HCT116 (cell line): Measurements from ENCODE around the gene SIPA1L3. TPM values are rescaled to one million over a fixed set of nuclear protein-coding genes. Genes with fewer than 3 reads are reported as not detected.

ENCODE experiments used
- ATAC-seq: fragments of 200-7000 bp; cut with Tn5 transposase; 2 replicates; pipeline ENCODE4 v1.9.1; 2020; ENCODE audit warnings: mild to moderate bottlenecking, moderate library complexity
- BruUV-seq: library from RNA; stranded (reverse); fragments of 400-500 nt; replicated peaks from 2 replicates; lab custom pipeline; 2021; lab: Mats Ljungman, UMichigan
- CTCF ChIA-PET: fragments of 300-600 bp; sonication (Branson Sonifier 250); formaldehyde crosslinking; loops from one replicate; lab custom pipeline; 2021; ENCODE audit warnings: antibody characterized with exemption; lab: Charles Lee
- POLR2A ChIA-PET: fragments of 300-600, 350-600 bp; sonication (Branson Sonifier 250); formaldehyde crosslinking; loops from one replicate; lab custom pipeline; 2021; ENCODE audit warnings: antibody characterized with exemption; lab: Charles Lee
- RAD21 ChIA-PET, 2 experiments: fragments of 300-600 bp; sonication (Branson Sonifier 250); formaldehyde crosslinking; loops; one replicate each; lab custom pipeline; 2023; ENCODE audit warnings: low total read pairs in 2 of 2; ENCODE audit not compliant: uncharacterized antibody in 2 of 2, unreplicated experiment in 2 of 2, low non-redundant PET in 1 of 2; lab: Charles Lee
- DNase-seq: peaks from one replicate; pipeline ENCODE4 v3.0.0-alpha.2; 2010; ENCODE audit warnings: low read depth, low spot score
- H2AFZ ChIP-seq: fragments of 200-600 bp; shearing (Covaris generic), sonication (generic); 2 replicates; pipeline ENCODE4 v1.6.1; 2017; ENCODE audit warnings: low read depth, mixed run types, mixed read lengths, antibody characterized with exemption, low read length; ENCODE audit not compliant: poor library complexity, severe bottlenecking
- H3K27ac ChIP-seq: 2 replicates; pipeline ENCODE4 v1.5.1; 2012; ENCODE audit warnings: low read depth, low read length
- H3K27me3 ChIP-seq: fragments of 200-600 bp; sonication (generic); 2 replicates; pipeline ENCODE4 v1.6.1; 2016; ENCODE audit warnings: mixed run types, low read length, mixed read lengths; ENCODE audit not compliant: insufficient read depth
- H3K36me3 ChIP-seq, 2 experiments: fragments of 200-500 bp in 1 of 2; fragments of 200-600 bp in 1 of 2; sonication (Bioruptor generic) in 1 of 2; sonication (generic) in 1 of 2; 2 replicates each; pipeline versions ENCODE4 v1.5.1 to v1.6.1; 2014 to 2016; ENCODE audit warnings: low read length in 2 of 2, inconsistent platforms in 1 of 2, mixed read lengths in 1 of 2, mixed run types in 1 of 2; ENCODE audit not compliant: insufficient read depth in 2 of 2, control insufficient read depth in 1 of 2
- H3K4me1 ChIP-seq, 2 experiments: fragments of 200-600 bp in 1 of 2; sonication (generic) in 1 of 2; 2 replicates each; pipeline versions ENCODE4 v1.5.1 to v1.6.1; 2012 to 2017; ENCODE audit warnings: low read length in 2 of 2, inconsistent platforms in 1 of 2, mild to moderate bottlenecking in 1 of 2, mixed read lengths in 1 of 2, mixed run types in 1 of 2, moderate library complexity in 1 of 2; ENCODE audit not compliant: insufficient read depth in 2 of 2, control insufficient read depth in 1 of 2
- H3K4me2 ChIP-seq: fragments of 200-600 bp; sonication (generic); 2 replicates; pipeline ENCODE4 v1.6.1; 2017; ENCODE audit warnings: mixed run types, low read length, mixed read lengths
- H3K4me3 ChIP-seq, 2 experiments: fragments of 200-600 bp in 1 of 2; sonication (generic) in 1 of 2; replicated peaks in 1 of 2; 2 replicates each; pipeline ENCODE4 v1.5.1; 2011 to 2016; ENCODE audit warnings: low read length in 2 of 2, control low read depth in 1 of 2, low read depth in 1 of 2, mild to moderate bottlenecking in 1 of 2, mixed read lengths in 1 of 2, mixed run types in 1 of 2
- H3K79me2 ChIP-seq: fragments of 200-600 bp; sonication (generic); 2 replicates; pipeline ENCODE4 v1.6.1; 2017; ENCODE audit warnings: mild to moderate bottlenecking, mixed run types, low read length, moderate library complexity, mixed read lengths; ENCODE audit not compliant: insufficient read depth
- H3K9ac ChIP-seq: fragments of 200-600 bp; sonication (generic); 2 replicates; pipeline ENCODE4 v1.6.1; 2016; ENCODE audit warnings: low read length, mixed read lengths
- H3K9me2 ChIP-seq: fragments of 200-600 bp; sonication (generic), shearing (Covaris generic); 2 replicates; pipeline ENCODE4 v1.6.1; 2017; ENCODE audit warnings: mixed run types, mild to moderate bottlenecking, moderate library complexity; ENCODE audit not compliant: insufficient read depth
- H3K9me3 ChIP-seq, 2 experiments: fragments of 200-500 bp in 1 of 2; fragments of 200-600 bp in 1 of 2; sonication (Bioruptor generic) in 1 of 2; sonication (generic) in 1 of 2; 2 replicates each; pipeline ENCODE4 v1.6.1; 2014 to 2017; ENCODE audit warnings: low read length in 2 of 2, mixed read lengths in 2 of 2, inconsistent platforms in 1 of 2, low read depth in 1 of 2, mild to moderate bottlenecking in 1 of 2, mixed run types in 1 of 2, moderate library complexity in 1 of 2; ENCODE audit not compliant: control insufficient read depth in 1 of 2, insufficient read depth in 1 of 2
- H4K20me1 ChIP-seq: fragments of 200-600 bp; sonication (generic), shearing (Covaris generic); 2 replicates; pipeline ENCODE4 v1.6.1; 2017; ENCODE audit warnings: mixed run types, mild to moderate bottlenecking, moderate library complexity; ENCODE audit not compliant: insufficient read depth
- EGR1 ChIP-seq: IDR thresholded peaks from 2 replicates; pipeline ENCODE4 v1.6.1; 2012; ENCODE audit warnings: low read depth
- EZH2 ChIP-seq: fragments of 200-600 bp; sonication (generic); IDR thresholded peaks from 2 replicates; pipeline ENCODE4 v1.6.1; 2017; ENCODE audit warnings: antibody characterized with exemption, mixed run types
- EZH2phosphoT487 ChIP-seq: fragments of 200-600 bp; IDR thresholded peaks from 2 replicates; pipeline ENCODE4 v1.6.1; 2018; ENCODE audit warnings: antibody characterized with exemption, borderline replicate concordance
- POLR2A ChIP-seq: IDR thresholded peaks from 2 replicates; pipeline ENCODE4 v1.7.0; 2011; ENCODE audit warnings: borderline replicate concordance; ENCODE audit not compliant: insufficient read depth, insufficient read length; ENCODE audit errors: extremely low read depth
- RAD21 ChIP-seq: IDR thresholded peaks from 2 replicates; pipeline ENCODE4 v1.6.1; 2012; ENCODE audit warnings: low read depth, mild to moderate bottlenecking
- SIN3A ChIP-seq: IDR thresholded peaks from 2 replicates; pipeline ENCODE4 v1.6.1; 2012; ENCODE audit warnings: low read depth
- TCF7L2 ChIP-seq: IDR thresholded peaks from 2 replicates; pipeline ENCODE4 v1.7.0; 2011; ENCODE audit warnings: borderline replicate concordance, inconsistent platforms; ENCODE audit not compliant: insufficient read depth, insufficient read length; ENCODE audit errors: extremely low read depth
- ZFX ChIP-seq: fragments of 450-650 bp; IDR thresholded peaks from 2 replicates; pipeline ENCODE4 v1.6.1; 2017
- intact Hi-C: fragments of 100-400 bp; cut with micrococcal nuclease; formaldehyde crosslinking; loops from 2 replicates; pipeline ENCODE4 v1.10.0; 2022
- total RNA-seq: library from RNA; stranded (reverse); gene quantifications from one replicate; pipeline ENCODE4 v1.2.1, GENCODE V29; 2021; ENCODE audit not compliant: unreplicated experiment
- TF ChIP-seq, protein P1 (sequence below): IDR thresholded peaks from 2 replicates; pipeline ENCODE4 v1.6.1; 2012
- TF ChIP-seq, protein P2 (sequence below): IDR thresholded peaks from 2 replicates; pipeline ENCODE4 v1.6.1; 2012

The SIPA1L3 gene
- total RNA-seq, 1 experiment from 2014 or later, result 41.8 TPM

DNA sequence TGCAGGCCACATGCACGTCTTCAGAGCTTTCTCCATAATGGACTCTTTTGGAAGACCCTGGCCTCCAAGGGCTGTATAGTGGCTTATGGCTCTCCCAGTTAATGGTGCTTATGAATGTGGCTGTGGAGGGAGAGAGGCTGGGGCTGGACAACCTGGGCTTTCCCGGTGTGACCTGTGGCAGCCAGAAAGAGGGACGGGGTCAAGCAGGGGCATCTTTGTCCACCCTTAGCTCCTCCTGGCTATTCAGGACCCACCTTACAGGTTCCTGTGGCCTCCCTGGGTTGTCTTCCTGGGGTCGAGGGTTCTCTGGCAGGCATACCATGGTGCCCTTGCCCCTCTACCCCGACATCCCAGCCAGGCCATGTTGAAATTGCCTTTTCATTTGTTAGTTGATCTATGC lies 75.6 kb downstream of the SIPA1L3 start:
- intact Hi-C loops, result loop anchor here (10.0 kb wide), 1 partner anchor 48 kb away; no protein-coding TSS in a partner anchor
- no peak overlapping the region for H2AFZ ChIP-seq
- BruUV-seq, result no TSS peak
- no peaks in the 10 kb centered on the region for H3K27me3 ChIP-seq
- H3K27ac ChIP-seq, result peak overlapping the region; percentile 65
- H3K9me3 ChIP-seq, result no peaks in the 10 kb centered on the region
- CTCF ChIA-PET, result no interaction called here
- no peaks in the 10 kb centered on the region for H3K36me3 ChIP-seq
- H3K4me1 ChIP-seq, result peaks cover 48 to 82% of the 10 kb centered on the region in 2 experiments
- peak overlapping the region; percentile 77 for H3K4me2 ChIP-seq
- H3K9me2 ChIP-seq, result no peaks in the 10 kb centered on the region
- TF ChIP-seq, protein P1, sequence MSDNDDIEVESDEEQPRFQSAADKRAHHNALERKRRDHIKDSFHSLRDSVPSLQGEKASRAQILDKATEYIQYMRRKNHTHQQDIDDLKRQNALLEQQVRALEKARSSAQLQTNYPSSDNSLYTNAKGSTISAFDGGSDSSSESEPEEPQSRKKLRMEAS, result no peak
- TF ChIP-seq EZH2, result no peak
- no peak for TF ChIP-seq TCF7L2
- TF ChIP-seq EZH2phosphoT487, result no peak
- no peak for TF ChIP-seq POLR2A
- TF ChIP-seq, protein P2, sequence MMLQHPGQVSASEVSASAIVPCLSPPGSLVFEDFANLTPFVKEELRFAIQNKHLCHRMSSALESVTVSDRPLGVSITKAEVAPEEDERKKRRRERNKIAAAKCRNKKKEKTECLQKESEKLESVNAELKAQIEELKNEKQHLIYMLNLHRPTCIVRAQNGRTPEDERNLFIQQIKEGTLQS, result no peak
- TF ChIP-seq ZFX, result no peak
- TF ChIP-seq SIN3A, result no peak
- no peak for TF ChIP-seq RAD21
- TF ChIP-seq, all 23 proteins: peak for 0
- Histone ChIP-seq H3K79me2 (peaks cover 82% of the 10 kb centered on the region), H3K9ac (0 out of 2 replicates have a peak overlapping the region, but pooled peaks have one; percentile 37), H4K20me1 (no peaks in the 10 kb centered on the region), H3K4me3 (no peak overlapping the region)
- ChIA-PET RAD21 (no interaction called here), POLR2A (no interaction called here)
- ATAC-seq (no peak), DNase-seq (no peak)

DNA sequence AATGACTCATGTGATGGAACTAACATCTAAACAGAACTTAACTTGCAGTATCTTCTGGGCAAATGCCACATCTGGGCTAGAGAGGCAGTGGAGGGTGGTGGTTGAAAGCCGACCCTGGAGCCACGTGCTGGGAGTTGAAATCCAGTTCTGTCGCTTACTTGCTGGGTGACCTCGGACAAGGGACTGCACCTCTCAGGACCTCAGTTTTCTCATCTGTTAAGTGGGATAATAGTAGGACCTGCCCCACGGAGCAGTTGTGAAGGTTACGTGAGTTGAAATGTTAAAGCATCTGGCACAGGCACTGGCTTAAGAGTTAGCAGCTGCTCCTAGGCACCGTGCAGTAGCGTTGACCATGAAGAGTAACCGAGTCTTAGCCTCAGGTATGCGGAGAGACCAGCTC lies 76.1 kb downstream of the SIPA1L3 start:
- H3K27me3 ChIP-seq, result no peaks in the 10 kb centered on the region
- H3K9me3 ChIP-seq, result no peaks in the 10 kb centered on the region
- intact Hi-C loops, result loop anchor here (10.0 kb wide), 1 partner anchor 48 kb away; no protein-coding TSS in a partner anchor
- H3K9me2 ChIP-seq, result no peaks in the 10 kb centered on the region
- H3K27ac ChIP-seq, result peak overlapping the region; percentile 65
- peaks cover 87% of the 10 kb centered on the region for H3K79me2 ChIP-seq
- H3K4me2 ChIP-seq, result no peak overlapping the region
- H3K4me1 ChIP-seq, result peaks cover 48 to 82% of the 10 kb centered on the region in 2 experiments
- ATAC-seq (no peak), DNase-seq (no peak)
- no peak for TF ChIP-seq EGR1
- POLR2A ChIA-PET, result no interaction called here
- H2AFZ ChIP-seq, result no peak overlapping the region
- H4K20me1 ChIP-seq, result no peaks in the 10 kb centered on the region
- H3K36me3 ChIP-seq, result no peaks in the 10 kb centered on the region
- RAD21 ChIA-PET, result no interaction called here
- no peak overlapping the region for H3K9ac ChIP-seq
- no peak overlapping the region for H3K4me3 ChIP-seq
- CTCF ChIA-PET, result no interaction called here
- BruUV-seq, result no TSS peak
